Spleen (tissue), 11 donors: ENCODE measurements around the gene ZEB2. TPM values are rescaled to one million over a fixed set of nuclear protein-coding genes. Genes with fewer than 3 reads are reported as not detected.
A peak's percentile ranks its signal among the peaks of the same experiment; 100 is the strongest.

ENCODE experiments used
- DNase-seq: peaks from one replicate; pipeline ENCODE4 v3.0.0-alpha.2; 2020
- H3K27ac ChIP-seq, 8 donors: fragments of 200-600 bp; sonication (generic) in 7 of 8; 1 replicate in 4 of 8; 2 replicates in 4 of 8; pipeline versions ENCODE4 v1.5.0 to v1.8.0; 2016 to 2021; ENCODE audit warnings: inconsistent platforms in 4 of 8, mild to moderate bottlenecking in 4 of 8, moderate library complexity in 1 of 8
- H3K27me3 ChIP-seq, 7 donors: fragments of 200-600 bp; sonication (generic) in 6 of 7; replicated peaks in 1 of 7; 1 replicate in 4 of 7; 2 replicates in 3 of 7; pipeline versions ENCODE4 v1.5.0 to v1.8.0; 2016 to 2021; ENCODE audit warnings: inconsistent platforms in 3 of 7, mild to moderate bottlenecking in 1 of 7
- H3K36me3 ChIP-seq, 6 donors: fragments of 200-600 bp; sonication (generic) in 5 of 6; 1 replicate in 4 of 6; 2 replicates in 2 of 6; pipeline versions ENCODE4 v1.5.0 to v1.8.0; 2016 to 2021; ENCODE audit warnings: inconsistent platforms in 2 of 6
- H3K4me1 ChIP-seq, 6 donors: fragments of 200-600 bp; sonication (generic) in 5 of 6; 1 replicate in 3 of 6; 2 replicates in 3 of 6; pipeline versions ENCODE4 v1.5.0 to v1.8.0; 2016 to 2021; ENCODE audit warnings: inconsistent platforms in 3 of 6
- H3K4me3 ChIP-seq, 8 donors: fragments of 200-600 bp; sonication (generic) in 7 of 8; 1 replicate in 4 of 8; 2 replicates in 4 of 8; pipeline versions ENCODE4 v1.5.0 to v1.8.0; 2016 to 2021; ENCODE audit warnings: inconsistent platforms in 4 of 8, mild to moderate bottlenecking in 4 of 8, moderate library complexity in 2 of 8
- H3K9me3 ChIP-seq, 8 donors: fragments of 200-600 bp; sonication (generic) in 7 of 8; 1 replicate in 4 of 8; 2 replicates in 4 of 8; pipeline versions ENCODE4 v1.5.0 to v1.8.0; 2016 to 2021; ENCODE audit warnings: inconsistent platforms in 4 of 8
- CTCF ChIP-seq, 11 experiments: fragments of 200-600 bp in 7 of 11; fragments of 450-650 bp in 4 of 11; sonication (generic) in 4 of 11; IDR thresholded peaks in 8 of 11; conservative IDR thresholded peaks in 3 of 11; 1 replicate in 7 of 11; 2 replicates in 4 of 11; pipeline versions ENCODE4 v1.4.0 to v1.8.0; 2016 to 2021; ENCODE audit warnings: antibody characterized with exemption in 11 of 11, inconsistent platforms in 4 of 11, mild to moderate bottlenecking in 1 of 11
- POLR2A ChIP-seq, 3 donors: fragments of 450-650 bp; IDR thresholded peaks; one replicate each; pipeline ENCODE4 v1.5.1; 2017; ENCODE audit warnings: antibody characterized with exemption in 3 of 3, mild to moderate bottlenecking in 1 of 3
- POLR2AphosphoS5 ChIP-seq, 3 donors: sonication (generic); formaldehyde crosslinking; IDR thresholded peaks; one replicate each; pipeline ENCODE4 v1.5.1; 2017; ENCODE audit warnings: antibody characterized with exemption in 3 of 3
- WGBS, 5 donors: extraction: QIAGEN DNeasy Blood & Tissue Kit in 3 of 5; methylation state at CpG; one replicate each; pipeline versions ENCODE4 v1.1.5 to v1.1.7; 2013 to 2018; 5-methylcytosine and 5-hydroxymethylcytosine counted together
- intact Hi-C: fragments of 100-400 bp; cut with DNase I; formaldehyde crosslinking; loops from one replicate; pipeline ENCODE4 v1.15.0; 2023; ENCODE audit warnings: low total_unique reads
- polyA plus RNA-seq, 3 donors: library from polyadenylated mRNA; stranded (reverse); fragments of 200-250 nt; gene quantifications; one replicate each; pipeline ENCODE4 v1.2.1, GENCODE V29; 2013
- total RNA-seq, 7 donors: library from RNA; depleted of rRNA in 3 of 7; stranded (reverse); fragments of >200 nt in 3 of 7; fragmentation: NEBNext Ultra II Directional in 4 of 7; extraction: Animal tissue kit (Norgen Biotek cat#: 25700) in 4 of 7; gene quantifications; one replicate each; pipeline versions ENCODE4 v1.1.0 to v1.2.1, GENCODE V29; 2016 to 2021
- donor health status: healthy with polysubstance abuse.
- donor health status: DM: no; HTN: no; CAD: no; lungs with moderate emphysema.
- donor health status: DM: no; HTN: no; CAD: no.
- donor health status: Bipolar disorder and iron deficiency.
- donor health status: healthy.
- donor health status: DM: no; HTN: no; CAD: no.
- donor health status: DM: yes; HTN: yes; CAD: no.

The ZEB2 gene
- total and polyA plus RNA-seq, 10 donors, result 25.5 to 362 (median 240) TPM

GRCh38 chr2:144476682-144477081 lies 43.2 kb downstream of the ZEB2 start:
- peak overlapping the region in 5 of 8 donors; percentile 3 to 69 (median 42) for H3K27ac ChIP-seq
- intact Hi-C loops, result no loop called here
- peaks cover 9 to 100% (median 90%) of the 10 kb centered on the region in 6 donors for H3K4me1 ChIP-seq
- H3K9me3 ChIP-seq, result no peaks in the 10 kb centered on the region
- no peak for TF ChIP-seq POLR2AphosphoS5 (IDR thresholded peaks at IDR 0.05)
- no peak for TF ChIP-seq CTCF (IDR thresholded peaks at IDR 0.05 in 8 of 11, conservative IDR thresholded peaks at IDR 0.05 in 3 of 11)
- TF ChIP-seq POLR2A (IDR thresholded peaks at IDR 0.05), result no peak
- no peaks in the 10 kb centered on the region for H3K27me3 ChIP-seq
- H3K4me3 ChIP-seq, result no peak overlapping the region
- no peak for DNase-seq
- H3K36me3 ChIP-seq, result peaks cover 0 to 56% (median 0%) of the 10 kb centered on the region in 6 donors
- WGBS, 5 donors, result 83 to 92% (median 85%) methylated on average over 1 of the region's 1 CpG

DNA sequence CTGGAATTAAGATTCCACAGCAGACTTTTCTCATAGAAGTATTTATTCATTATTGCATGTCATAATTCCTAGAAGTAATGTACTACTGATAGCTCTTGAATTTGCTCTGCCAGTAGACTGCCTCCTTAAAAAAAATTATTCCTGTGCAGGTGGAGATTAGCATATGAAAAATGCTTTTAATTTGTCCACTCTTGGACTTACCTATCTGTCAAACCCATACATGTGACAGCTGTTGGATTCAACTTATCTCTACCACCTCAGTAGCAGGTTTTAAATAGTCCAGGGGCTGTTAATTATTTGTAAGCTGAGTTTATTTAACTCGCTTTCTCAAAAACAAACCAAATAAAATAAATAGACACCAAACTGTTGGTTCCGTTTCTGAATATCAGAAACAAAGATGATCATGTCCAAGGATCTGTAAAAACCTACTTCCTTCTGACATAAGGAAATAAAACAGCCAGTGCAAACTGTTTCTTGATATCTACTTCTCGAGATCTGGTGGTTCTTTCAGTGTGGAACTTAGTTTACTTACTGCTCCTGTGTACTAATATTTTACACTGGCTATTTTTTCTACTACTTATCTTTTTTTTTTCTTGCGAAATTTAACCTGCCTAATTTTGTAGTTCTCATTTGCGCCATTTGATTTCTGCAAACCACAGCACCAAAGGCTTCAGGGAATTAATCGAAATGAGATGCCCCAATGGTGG lies 44.2 kb downstream of the ZEB2 start:
- H3K4me1 ChIP-seq, result peaks cover 18 to 100% (median 91%) of the 10 kb centered on the region in 6 donors
- 67 to 84% (median 71%) methylated on average over 6 of the region's 6 CpGs for WGBS, 5 donors

DNA sequence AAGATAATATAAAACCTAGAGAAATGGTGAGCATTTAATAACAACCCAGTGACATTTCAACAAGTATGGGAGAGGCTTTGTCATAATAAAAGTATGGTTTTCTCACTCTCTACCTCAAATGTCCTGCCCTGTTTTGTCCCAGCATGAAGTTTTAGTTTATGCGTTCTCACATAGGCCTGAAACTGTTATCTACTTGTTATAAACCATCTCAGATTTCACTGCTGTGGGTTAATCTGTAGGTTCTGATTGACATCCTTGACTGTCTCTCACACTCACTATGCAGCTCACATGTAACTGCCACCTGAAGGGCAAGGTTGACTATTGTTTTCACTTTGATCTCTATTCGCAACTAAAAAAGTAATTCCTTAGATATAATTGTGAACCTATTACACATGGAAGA lies 44.9 kb downstream of the ZEB2 start:
- Histone ChIP-seq H3K4me1 (peaks cover 18 to 100% (median 91%) of the 10 kb centered on the region in 6 donors), H3K27ac (peak overlapping the region in 4 of 8 donors; percentile 10 to 69 (median 50)), H3K9me3 (no peaks in the 10 kb centered on the region), H3K4me3 (no peak overlapping the region), H3K36me3 (peaks cover 0 to 59% (median 0%) of the 10 kb centered on the region in 6 donors), H3K27me3 (no peaks in the 10 kb centered on the region)
- intact Hi-C loops, result no loop called here
- 67 to 80% (median 69%) methylated on average over 2 of the region's 2 CpGs for WGBS, 5 donors
- DNase-seq, result no peak
- TF ChIP-seq CTCF (IDR thresholded peaks at IDR 0.05 in 8 of 11, conservative IDR thresholded peaks at IDR 0.05 in 3 of 11), result no peak
- TF ChIP-seq POLR2A (IDR thresholded peaks at IDR 0.05), result no peak
- TF ChIP-seq POLR2AphosphoS5 (IDR thresholded peaks at IDR 0.05), result peak in 1 of 3 donors; percentile 32

More for the DNA sequence above, 44.2 kb downstream of the ZEB2 start:
- H3K4me3 ChIP-seq, result no peak overlapping the region
- no peaks in the 10 kb centered on the region for H3K9me3 ChIP-seq
- peak overlapping the region in 6 of 8 donors; percentile 9 to 69 (median 42) for H3K27ac ChIP-seq
- intact Hi-C loops, result no loop called here
- no peak for TF ChIP-seq CTCF (IDR thresholded peaks at IDR 0.05 in 8 of 11, conservative IDR thresholded peaks at IDR 0.05 in 3 of 11)
- TF ChIP-seq POLR2A (IDR thresholded peaks at IDR 0.05), result no peak
- TF ChIP-seq POLR2AphosphoS5 (IDR thresholded peaks at IDR 0.05), result no peak
- no peak for DNase-seq
- no peaks in the 10 kb centered on the region for H3K27me3 ChIP-seq
- H3K36me3 ChIP-seq, result peaks cover 0 to 55% (median 0%) of the 10 kb centered on the region in 6 donors

- intact Hi-C loops, result no loop called here
- TF ChIP-seq POLR2AphosphoS5 (IDR thresholded peaks at IDR 0.05) (no peak), POLR2A (IDR thresholded peaks at IDR 0.05) (no peak), CTCF (IDR thresholded peaks at IDR 0.05 in 8 of 11, conservative IDR thresholded peaks at IDR 0.05 in 3 of 11) (no peak)
Measured at GRCh38 chr2:144474017-144474416, 45.9 kb downstream of the ZEB2 start.

More at GRCh38 chr2:144474017-144474416, 45.9 kb downstream of the ZEB2 start:
- H3K27ac ChIP-seq, result peak overlapping the region in 3 of 8 donors; percentile 41 to 69 (median 58)
- H3K4me1 ChIP-seq, result peaks cover 19 to 100% (median 91%) of the 10 kb centered on the region in 6 donors
- no peak overlapping the region for H3K4me3 ChIP-seq
- H3K27me3 ChIP-seq, result no peaks in the 10 kb centered on the region
- 81 to 88% (median 87%) methylated on average over 5 of the region's 5 CpGs for WGBS, 5 donors
- no peaks in the 10 kb centered on the region for H3K9me3 ChIP-seq
- DNase-seq, result no peak
- peaks cover 0 to 59% (median 0%) of the 10 kb centered on the region in 6 donors for H3K36me3 ChIP-seq
